HepG2 (cell line): Measurements from ENCODE around the gene HS3ST5. TPM values are rescaled to one million over a fixed set of nuclear protein-coding genes. Genes with fewer than 3 reads are reported as not detected.

ENCODE experiments used
- BCL6 ChIP-seq: IDR thresholded peaks from 2 replicates; pipeline ENCODE4 v1.6.1; 2016; ENCODE audit warnings: missing genetic modification reagents, missing compliant biosample characterization
- HNRNPUL1 ChIP-seq: fragments of 200-400 bp; formaldehyde crosslinking; IDR thresholded peaks from 2 replicates; pipeline ENCODE4 v1.6.1; 2017; ENCODE audit warnings: low read depth, mild to moderate bottlenecking, low read length, moderate library complexity
- KDM5A ChIP-seq: fragments of 200-600 bp; sonication (generic); IDR thresholded peaks from 2 replicates; pipeline ENCODE4 v1.7.0; 2018; ENCODE audit warnings: antibody characterized with exemption, mild to moderate bottlenecking, low read length, borderline replicate concordance
- RELA ChIP-seq: sonication (generic); formaldehyde crosslinking; IDR thresholded peaks from 2 replicates; pipeline ENCODE4 v1.4.0; 2020; ENCODE audit warnings: missing genetic modification reagents
- SMARCC2 ChIP-seq: fragments of 450-650 bp; IDR thresholded peaks from 2 replicates; pipeline ENCODE4 v1.6.1; 2017; ENCODE audit warnings: antibody characterized with exemption, mild to moderate bottlenecking
- SYNCRIP ChIP-seq: fragments of 200-400 bp; formaldehyde crosslinking; IDR thresholded peaks from 2 replicates; pipeline ENCODE4 v1.6.1; 2018; ENCODE audit warnings: mild to moderate bottlenecking, low read depth, low read length; ENCODE audit not compliant: insufficient read depth
- TFDP2 ChIP-seq: sonication (generic); formaldehyde crosslinking; IDR thresholded peaks from 2 replicates; pipeline ENCODE4 v1.4.0; 2020; ENCODE audit warnings: missing genetic modification reagents
- ZNF121 ChIP-seq: sonication (generic); formaldehyde crosslinking; IDR thresholded peaks from 2 replicates; pipeline ENCODE4 v1.5.0; 2020; ENCODE audit warnings: mild to moderate bottlenecking, missing genetic modification reagents
- ZNF263 ChIP-seq: sonication (generic); formaldehyde crosslinking; IDR thresholded peaks from 2 replicates; pipeline ENCODE4 v1.4.0; 2020; ENCODE audit warnings: missing genetic modification reagents
- ZNF354B ChIP-seq: sonication (generic); formaldehyde crosslinking; IDR thresholded peaks from 2 replicates; pipeline ENCODE4 v1.8.0; 2022; ENCODE audit warnings: mild to moderate bottlenecking, missing genetic modification reagents
- ZNF577 ChIP-seq: sonication (generic); formaldehyde crosslinking; IDR thresholded peaks from 2 replicates; pipeline ENCODE4 v1.4.0; 2020; ENCODE audit warnings: mild to moderate bottlenecking, low read depth, missing genetic modification reagents, borderline replicate concordance
- ZNF773 ChIP-seq: sonication (generic); formaldehyde crosslinking; IDR thresholded peaks from 2 replicates; pipeline ENCODE4 v1.4.0; 2020; ENCODE audit warnings: missing genetic modification reagents, borderline replicate concordance
- ZNF780A ChIP-seq: sonication (generic); formaldehyde crosslinking; IDR thresholded peaks from 2 replicates; pipeline ENCODE4 v1.8.0; 2022; ENCODE audit warnings: mild to moderate bottlenecking, missing genetic modification reagents, moderate library complexity
- polyA plus RNA-seq, 8 experiments: library from polyadenylated mRNA; depleted of rRNA in 3 of 8; stranded (reverse) in 7 of 8; unstranded in 1 of 8; fragments of >200 nt; fragmentation: Illumina TruSeq in 4 of 8; extraction: Trizol in 4 of 8; gene quantifications; 2 replicates each; pipeline versions ENCODE4 v1.2.1 to v1.2.3, GENCODE V29; 2011 to 2016; ENCODE audit warnings: low read depth in 4 of 8, missing spikeins in 1 of 8, mixed read lengths in 1 of 8; ENCODE audit not compliant: insufficient read depth in 1 of 8
- total RNA-seq, 5 experiments: library from RNA; depleted of rRNA; stranded (reverse); fragments of >200 nt; fragmentation: Illumina TruSeq; extraction: Trizol; gene quantifications; 2 replicates each; pipeline ENCODE4 v1.2.3, GENCODE V29; 2016; ENCODE audit warnings: low read depth in 1 of 5
- TF ChIP-seq, protein P1 (sequence below): sonication (generic); formaldehyde crosslinking; IDR thresholded peaks from 2 replicates; pipeline ENCODE4 v1.4.0; 2020; ENCODE audit warnings: missing genetic modification reagents
- TF ChIP-seq, protein P2 (sequence below): sonication (generic); formaldehyde crosslinking; IDR thresholded peaks from 2 replicates; pipeline ENCODE4; 2020; ENCODE audit warnings: missing genetic modification reagents, mild to moderate bottlenecking, borderline replicate concordance

Gene HS3ST5
- total and polyA plus RNA-seq, 2 of the 13 experiments (the other 11 are each of a cell fraction or from before 2014, with no cell fraction given), result 1.1 to 1.6 TPM

- TF ChIP-seq ZNF577 (CRISPR knock-in tag), result no peak
- TF ChIP-seq ZNF263 (CRISPR knock-in tag), result no peak
- TF ChIP-seq, protein P1, sequence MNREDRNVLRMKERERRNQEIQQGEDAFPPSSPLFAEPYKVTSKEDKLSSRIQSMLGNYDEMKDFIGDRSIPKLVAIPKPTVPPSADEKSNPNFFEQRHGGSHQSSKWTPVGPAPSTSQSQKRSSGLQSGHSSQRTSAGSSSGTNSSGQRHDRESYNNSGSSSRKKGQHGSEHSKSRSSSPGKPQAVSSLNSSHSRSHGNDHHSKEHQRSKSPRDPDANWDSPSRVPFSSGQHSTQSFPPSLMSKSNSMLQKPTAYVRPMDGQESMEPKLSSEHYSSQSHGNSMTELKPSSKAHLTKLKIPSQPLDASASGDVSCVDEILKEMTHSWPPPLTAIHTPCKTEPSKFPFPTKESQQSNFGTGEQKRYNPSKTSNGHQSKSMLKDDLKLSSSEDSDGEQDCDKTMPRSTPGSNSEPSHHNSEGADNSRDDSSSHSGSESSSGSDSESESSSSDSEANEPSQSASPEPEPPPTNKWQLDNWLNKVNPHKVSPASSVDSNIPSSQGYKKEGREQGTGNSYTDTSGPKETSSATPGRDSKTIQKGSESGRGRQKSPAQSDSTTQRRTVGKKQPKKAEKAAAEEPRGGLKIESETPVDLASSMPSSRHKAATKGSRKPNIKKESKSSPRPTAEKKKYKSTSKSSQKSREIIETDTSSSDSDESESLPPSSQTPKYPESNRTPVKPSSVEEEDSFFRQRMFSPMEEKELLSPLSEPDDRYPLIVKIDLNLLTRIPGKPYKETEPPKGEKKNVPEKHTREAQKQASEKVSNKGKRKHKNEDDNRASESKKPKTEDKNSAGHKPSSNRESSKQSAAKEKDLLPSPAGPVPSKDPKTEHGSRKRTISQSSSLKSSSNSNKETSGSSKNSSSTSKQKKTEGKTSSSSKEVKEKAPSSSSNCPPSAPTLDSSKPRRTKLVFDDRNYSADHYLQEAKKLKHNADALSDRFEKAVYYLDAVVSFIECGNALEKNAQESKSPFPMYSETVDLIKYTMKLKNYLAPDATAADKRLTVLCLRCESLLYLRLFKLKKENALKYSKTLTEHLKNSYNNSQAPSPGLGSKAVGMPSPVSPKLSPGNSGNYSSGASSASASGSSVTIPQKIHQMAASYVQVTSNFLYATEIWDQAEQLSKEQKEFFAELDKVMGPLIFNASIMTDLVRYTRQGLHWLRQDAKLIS (CRISPR knock-in tag), result no peak
- TF ChIP-seq BCL6 (CRISPR knock-in tag), result no peak
- 0 out of 2 replicates have a peak, but pooled peaks have one; percentile 16 for TF ChIP-seq TFDP2 (CRISPR knock-in tag)
- no peak for TF ChIP-seq SYNCRIP
- no peak for TF ChIP-seq ZNF780A (CRISPR knock-in tag)
- TF ChIP-seq ZNF121 (CRISPR knock-in tag), result no peak
- no peak for TF ChIP-seq HNRNPUL1
- TF ChIP-seq ZNF354B, result no peak
- TF ChIP-seq, protein P2, sequence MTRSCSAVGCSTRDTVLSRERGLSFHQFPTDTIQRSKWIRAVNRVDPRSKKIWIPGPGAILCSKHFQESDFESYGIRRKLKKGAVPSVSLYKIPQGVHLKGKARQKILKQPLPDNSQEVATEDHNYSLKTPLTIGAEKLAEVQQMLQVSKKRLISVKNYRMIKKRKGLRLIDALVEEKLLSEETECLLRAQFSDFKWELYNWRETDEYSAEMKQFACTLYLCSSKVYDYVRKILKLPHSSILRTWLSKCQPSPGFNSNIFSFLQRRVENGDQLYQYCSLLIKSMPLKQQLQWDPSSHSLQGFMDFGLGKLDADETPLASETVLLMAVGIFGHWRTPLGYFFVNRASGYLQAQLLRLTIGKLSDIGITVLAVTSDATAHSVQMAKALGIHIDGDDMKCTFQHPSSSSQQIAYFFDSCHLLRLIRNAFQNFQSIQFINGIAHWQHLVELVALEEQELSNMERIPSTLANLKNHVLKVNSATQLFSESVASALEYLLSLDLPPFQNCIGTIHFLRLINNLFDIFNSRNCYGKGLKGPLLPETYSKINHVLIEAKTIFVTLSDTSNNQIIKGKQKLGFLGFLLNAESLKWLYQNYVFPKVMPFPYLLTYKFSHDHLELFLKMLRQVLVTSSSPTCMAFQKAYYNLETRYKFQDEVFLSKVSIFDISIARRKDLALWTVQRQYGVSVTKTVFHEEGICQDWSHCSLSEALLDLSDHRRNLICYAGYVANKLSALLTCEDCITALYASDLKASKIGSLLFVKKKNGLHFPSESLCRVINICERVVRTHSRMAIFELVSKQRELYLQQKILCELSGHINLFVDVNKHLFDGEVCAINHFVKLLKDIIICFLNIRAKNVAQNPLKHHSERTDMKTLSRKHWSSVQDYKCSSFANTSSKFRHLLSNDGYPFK (CRISPR knock-in tag), result no peak
- no peak for TF ChIP-seq RELA (CRISPR knock-in tag)
- no peak for TF ChIP-seq ZNF773 (CRISPR knock-in tag)
- no peak for TF ChIP-seq SMARCC2
- TF ChIP-seq KDM5A, result no peak
Measured at GRCh38 chr6:114342086-114342825, 567 bp downstream of the HS3ST5 start (continued).
